ENCODE measurements around the gene SPTAN1.

SPTAN1 gene

GRCh38 chr9:128529191-128529590, 23.2 kb upstream of the SPTAN1 start:
- Mint-ChIP-seq H3K4me1 (no peaks in the 10 kb centered on the region), H3K4me3 (no peak overlapping the region), H3K36me3 (ENCODE audit: low read depth) (peaks cover 66% of the 10 kb centered on the region), H3K9me3 (no peaks in the 10 kb centered on the region), H3K27me3 (ENCODE audit: low read depth, poor library complexity) (no peaks in the 10 kb centered on the region), H3K27ac (no peak overlapping the region)
- TF ChIP-seq, protein P1, sequence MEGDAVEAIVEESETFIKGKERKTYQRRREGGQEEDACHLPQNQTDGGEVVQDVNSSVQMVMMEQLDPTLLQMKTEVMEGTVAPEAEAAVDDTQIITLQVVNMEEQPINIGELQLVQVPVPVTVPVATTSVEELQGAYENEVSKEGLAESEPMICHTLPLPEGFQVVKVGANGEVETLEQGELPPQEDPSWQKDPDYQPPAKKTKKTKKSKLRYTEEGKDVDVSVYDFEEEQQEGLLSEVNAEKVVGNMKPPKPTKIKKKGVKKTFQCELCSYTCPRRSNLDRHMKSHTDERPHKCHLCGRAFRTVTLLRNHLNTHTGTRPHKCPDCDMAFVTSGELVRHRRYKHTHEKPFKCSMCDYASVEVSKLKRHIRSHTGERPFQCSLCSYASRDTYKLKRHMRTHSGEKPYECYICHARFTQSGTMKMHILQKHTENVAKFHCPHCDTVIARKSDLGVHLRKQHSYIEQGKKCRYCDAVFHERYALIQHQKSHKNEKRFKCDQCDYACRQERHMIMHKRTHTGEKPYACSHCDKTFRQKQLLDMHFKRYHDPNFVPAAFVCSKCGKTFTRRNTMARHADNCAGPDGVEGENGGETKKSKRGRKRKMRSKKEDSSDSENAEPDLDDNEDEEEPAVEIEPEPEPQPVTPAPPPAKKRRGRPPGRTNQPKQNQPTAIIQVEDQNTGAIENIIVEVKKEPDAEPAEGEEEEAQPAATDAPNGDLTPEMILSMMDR (IDR thresholded peaks at IDR 0.05) = no peak
- DNase-seq = no peak

GRCh38 chr9:128532581-128532980, 19.8 kb upstream of the SPTAN1 start:
- Mint-ChIP-seq H3K27ac (no peak overlapping the region), H3K4me1 (no peaks in the 10 kb centered on the region)

DNA sequence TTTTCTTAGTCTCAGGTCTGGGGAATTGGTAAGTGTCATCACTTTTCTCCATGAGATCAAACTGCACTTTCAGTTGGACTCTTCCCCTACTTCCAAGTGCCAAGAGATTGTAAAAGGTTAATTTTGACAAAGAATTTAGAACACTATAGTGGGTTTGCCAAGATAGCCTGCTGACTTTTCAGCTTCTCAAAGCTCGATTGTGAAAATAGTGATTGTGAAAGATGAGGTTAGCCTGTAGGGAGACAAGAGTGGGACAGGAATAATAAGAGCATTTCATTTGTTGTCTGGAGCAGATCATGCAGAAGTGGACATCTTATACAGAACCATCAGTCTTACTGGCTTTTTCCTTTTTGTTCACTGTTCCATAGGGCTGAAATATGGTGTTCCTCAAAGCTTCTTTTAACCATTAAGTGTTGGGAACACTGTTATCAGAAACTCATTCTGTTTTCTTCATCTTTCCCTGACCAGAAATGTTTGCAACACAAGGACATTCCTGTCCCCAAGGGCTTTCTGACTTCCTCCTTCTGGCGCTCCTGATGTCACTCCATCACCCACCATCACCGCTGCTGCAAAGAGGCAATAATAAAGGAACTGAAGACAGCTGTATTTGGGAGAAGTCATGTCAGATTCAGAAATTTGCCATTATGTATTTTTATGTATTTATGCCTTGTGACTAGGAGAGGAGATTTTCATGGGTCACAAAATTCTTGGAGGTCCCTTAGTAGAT, 11.6 kb upstream of the SPTAN1 start:
- TF ChIP-seq, protein P1 (IDR thresholded peaks at IDR 0.05) = no peak
- H3K9me3 Mint-ChIP-seq = no peaks in the 10 kb centered on the region
- no peak for DNase-seq
- H3K4me1 Mint-ChIP-seq = no peaks in the 10 kb centered on the region
- H3K27ac Mint-ChIP-seq = peak overlapping the region; percentile 6
- peaks cover 4% of the 10 kb centered on the region for H3K27me3 Mint-ChIP-seq (ENCODE audit: low read depth, poor library complexity)
- H3K36me3 Mint-ChIP-seq (ENCODE audit: low read depth) = peaks cover 29% of the 10 kb centered on the region
- no peak overlapping the region for H3K4me3 Mint-ChIP-seq

More at GRCh38 chr9:128532581-128532980, 19.8 kb upstream of the SPTAN1 start:
- TF ChIP-seq, protein P1 (IDR thresholded peaks at IDR 0.05) = no peak
- Mint-ChIP-seq H3K4me3 (no peak overlapping the region), H3K9me3 (no peaks in the 10 kb centered on the region), H3K36me3 (ENCODE audit: low read depth) (peaks cover 49% of the 10 kb centered on the region), H3K27me3 (ENCODE audit: low read depth, poor library complexity) (no peaks in the 10 kb centered on the region)
- no peak for DNase-seq

GRCh38 chr9:128546504-128546903, 5.9 kb upstream of the SPTAN1 start:
- Mint-ChIP-seq H3K9me3 (no peaks in the 10 kb centered on the region), H3K4me1 (peaks cover 31% of the 10 kb centered on the region), H3K36me3 (ENCODE audit: low read depth) (peaks cover 9% of the 10 kb centered on the region), H3K27ac (no peak overlapping the region), H3K4me3 (no peak overlapping the region), H3K27me3 (ENCODE audit: low read depth, poor library complexity) (peaks cover 4% of the 10 kb centered on the region)
- TF ChIP-seq, protein P1 (IDR thresholded peaks at IDR 0.05) = no peak
- no peak for DNase-seq

GRCh38 chr9:128548876-128549275, 3.5 kb upstream of the SPTAN1 start:
- Mint-ChIP-seq H3K27ac (no peak overlapping the region), H3K4me1 (peaks cover 37% of the 10 kb centered on the region), H3K4me3 (peak overlapping the region; percentile 33), H3K9me3 (no peaks in the 10 kb centered on the region), H3K36me3 (ENCODE audit: low read depth) (no peaks in the 10 kb centered on the region), H3K27me3 (ENCODE audit: low read depth, poor library complexity) (peaks cover 4% of the 10 kb centered on the region)
- TF ChIP-seq, protein P1 (IDR thresholded peaks at IDR 0.05) = no peak
- DNase-seq = no peak

DNA sequence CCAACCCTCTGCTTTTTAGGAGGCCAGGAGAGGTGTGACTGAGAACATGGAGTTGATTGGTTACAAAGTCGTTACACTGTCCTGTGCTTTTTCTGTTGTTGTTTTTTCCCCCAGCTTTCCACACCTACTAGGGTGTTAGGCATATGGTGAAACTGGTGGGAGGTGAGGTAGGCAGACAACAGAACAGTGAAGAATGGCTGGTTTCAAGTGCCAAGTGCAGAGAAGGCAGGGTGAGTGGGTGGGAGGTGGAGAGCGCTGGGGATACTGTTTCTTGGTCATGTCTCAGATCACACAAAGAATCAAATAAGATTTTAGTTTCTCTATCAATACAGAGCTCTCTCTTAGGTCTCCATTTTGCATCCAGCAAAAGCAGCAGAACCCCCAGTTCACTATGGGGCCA, 2.2 kb upstream of the SPTAN1 start:
- Mint-ChIP-seq H3K4me3 (peak overlapping the region; percentile 91), H3K4me1 (peaks cover 37% of the 10 kb centered on the region), H3K9me3 (no peaks in the 10 kb centered on the region), H3K36me3 (ENCODE audit: low read depth) (no peaks in the 10 kb centered on the region), H3K27ac (peak overlapping the region; percentile 39), H3K27me3 (ENCODE audit: low read depth, poor library complexity) (no peaks in the 10 kb centered on the region)
- no peak for DNase-seq
- TF ChIP-seq, protein P1 (IDR thresholded peaks at IDR 0.05) = no peak

Measured in nephron progenitor cell (in vitro differentiated cells).